Retinal pigment epithelial cell (primary cell): Measurements from ENCODE around the gene MCEMP1.

ENCODE experiments used
- DNase-seq: peaks from one replicate; pipeline ENCODE4 v3.0.0-alpha.2; 2010; ENCODE audit warnings: low read depth
- H3K4me3 ChIP-seq: 2 replicates; pipeline ENCODE4 v1.5.1; 2011; ENCODE audit warnings: mild to moderate bottlenecking, low read length, control low read depth, moderate library complexity
- CTCF ChIP-seq: conservative IDR thresholded peaks from 2 replicates; pipeline ENCODE4 v1.5.1; 2011; ENCODE audit warnings: low read depth, low read length, control low read depth, inconsistent platforms

The MCEMP1 gene

DNA sequence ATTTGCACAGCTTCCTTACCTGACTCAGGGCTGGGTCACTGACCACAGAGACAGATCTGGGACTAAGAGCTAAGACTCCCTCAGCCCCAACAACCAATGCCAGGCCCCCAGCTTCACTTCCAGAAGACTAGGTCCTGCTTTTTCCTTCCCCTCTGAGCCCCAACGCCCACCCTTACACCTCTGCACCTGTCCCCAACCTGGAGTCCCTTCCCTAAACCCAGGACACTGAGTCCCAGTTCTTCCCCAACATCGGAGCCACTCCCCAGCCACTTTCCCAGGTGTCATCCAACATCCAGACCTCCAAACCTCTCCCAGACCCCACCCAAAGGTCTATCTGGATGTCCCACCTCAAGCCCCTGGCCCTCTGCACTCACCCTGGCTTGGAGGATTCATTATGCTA is 22.1 kb downstream of the MCEMP1 start:
- H3K4me3 ChIP-seq, result no peak overlapping the region
- DNase-seq, result no peak
- TF ChIP-seq CTCF, result no peak

- no peak for TF ChIP-seq CTCF
- H3K4me3 ChIP-seq, result no peak overlapping the region
- no peak for DNase-seq
Measured at GRCh38 chr19:7699417-7700401, 22.8 kb downstream of the MCEMP1 start.

- no peak for DNase-seq
- no peak overlapping the region for H3K4me3 ChIP-seq
- no peak for TF ChIP-seq CTCF
Measured at GRCh38 chr19:7701049-7701653, 24.3 kb downstream of the MCEMP1 start.

DNA sequence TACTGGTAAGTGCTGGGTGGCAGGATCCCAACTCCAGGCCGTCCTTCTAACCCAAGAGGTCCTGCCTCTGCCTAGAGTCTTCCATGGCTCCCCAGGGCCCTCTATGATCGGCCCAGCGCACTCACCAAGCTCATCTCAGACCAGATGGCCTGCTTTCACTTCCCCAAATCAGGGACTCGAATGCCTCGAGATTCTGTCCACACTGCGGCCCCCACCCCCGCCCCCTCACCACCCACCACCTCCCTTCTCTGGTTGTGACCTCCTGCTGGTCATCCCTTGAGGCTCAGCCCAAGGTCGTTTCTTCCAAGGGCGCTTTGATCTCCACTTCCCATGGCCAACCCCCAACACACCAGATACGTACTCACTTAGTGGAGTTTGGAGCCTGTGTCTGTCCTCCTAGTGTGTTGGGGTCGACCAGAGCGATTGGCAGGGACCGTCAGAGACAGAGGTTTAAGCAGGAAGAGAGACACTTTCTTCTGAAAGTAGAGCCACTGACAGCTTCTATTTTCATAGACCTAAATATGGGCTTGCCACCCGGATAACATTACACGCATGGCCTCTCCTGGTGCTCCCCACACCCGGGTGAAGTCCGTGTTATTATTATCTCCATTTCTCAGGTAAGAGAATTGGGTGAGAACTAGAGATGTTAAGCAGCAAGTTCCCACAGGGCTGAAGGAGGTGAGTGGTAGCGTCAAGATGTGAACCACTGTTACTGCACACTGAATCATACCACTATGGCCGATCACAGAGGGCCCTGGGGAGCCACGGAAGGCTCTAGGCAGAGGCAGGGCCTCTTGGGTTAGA is 25.0 kb downstream of the MCEMP1 start, which contains the start of gene FCER2:
TSS of gene FCER2 (minus strand) at position 478 of the 804 bp plus-strand sequence. CDS start 2,371 bp downstream, outside the sequence.
- no peak within 1 kb of the TSS for H3K4me3 ChIP-seq
- no peak for TF ChIP-seq CTCF
- DNase-seq, result no peak

- no peak for DNase-seq
- no peak overlapping the region for H3K4me3 ChIP-seq
- TF ChIP-seq CTCF, result no peak
Measured at GRCh38 chr19:7703332-7703731, 26.4 kb downstream of the MCEMP1 start.

- DNase-seq, result no peak
- TF ChIP-seq CTCF, result no peak
- H3K4me3 ChIP-seq, result no peak overlapping the region
Measured at GRCh38 chr19:7704280-7705060, 27.6 kb downstream of the MCEMP1 start.
